UCSD-AML1 (cell line): ENCODE measurements around the gene GNAQ.
"Not testable (repeated sequence)": the region's sequence is repeated elsewhere in the genome, so short reads cannot be mapped to it uniquely, and the experiment has no call there.

Experiments used
- DNase-seq: peaks from one replicate; lab custom pipeline; 2025; ENCODE audit not compliant: unreplicated experiment; lab: John Stamatoyannopoulos, UW

Gene GNAQ

DNA sequence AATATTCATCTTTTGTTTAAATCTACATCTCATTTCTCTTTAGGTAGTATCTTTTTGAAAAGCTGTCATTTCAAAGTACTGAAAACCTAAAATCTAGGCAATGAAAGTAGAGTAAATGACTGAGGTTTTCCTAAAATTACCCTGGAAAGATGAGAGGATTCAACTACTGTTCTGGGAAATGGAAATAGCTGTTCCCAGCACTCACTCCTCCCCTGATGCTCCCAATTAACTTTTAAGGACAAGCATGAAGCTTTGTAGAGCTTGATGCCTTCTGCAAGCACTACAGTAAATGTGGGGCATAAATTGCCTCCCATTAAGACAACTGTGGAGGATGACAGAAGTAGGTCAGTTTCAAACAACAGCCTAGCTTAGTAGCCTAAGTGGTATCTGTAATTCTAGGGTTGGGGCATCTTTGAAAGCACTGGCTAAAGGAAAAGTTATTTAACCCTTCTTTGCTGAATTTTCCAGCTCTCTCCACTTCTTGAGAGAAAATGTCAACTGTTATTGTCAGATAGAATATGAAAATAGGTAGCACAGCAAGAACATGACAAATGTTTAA, 283.3 kb downstream of the GNAQ start:
- DNase-seq = no peak

- no peak for DNase-seq
Observed at GRCh38 chr9:77747163-77747562, 284.4 kb downstream of the GNAQ start.

- no peak for DNase-seq
Observed at GRCh38 chr9:77744841-77745430, 286.7 kb downstream of the GNAQ start.

DNA sequence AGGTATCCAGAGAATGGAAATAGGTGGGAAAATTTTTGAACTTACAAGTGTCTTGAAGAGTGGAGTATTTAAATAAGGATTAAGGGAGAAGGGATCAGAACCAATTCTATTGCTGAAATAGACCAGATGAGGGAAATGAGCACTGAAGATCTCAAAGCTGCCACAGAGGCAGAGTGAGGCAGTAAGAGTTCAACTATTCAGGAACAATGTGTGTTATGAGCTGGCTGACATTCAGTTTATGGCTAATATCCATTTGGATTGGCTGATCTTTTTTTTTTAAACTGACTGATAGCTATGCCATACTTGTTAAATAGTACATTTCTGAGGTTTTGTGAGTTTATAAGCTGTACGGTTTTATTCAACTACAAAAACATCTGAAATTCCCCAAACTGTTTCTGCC, 288.2 kb downstream of the GNAQ start:
- no peak for DNase-seq

- no peak for DNase-seq
Observed at GRCh38 chr9:77738932-77739331, 292.7 kb downstream of the GNAQ start.

DNA sequence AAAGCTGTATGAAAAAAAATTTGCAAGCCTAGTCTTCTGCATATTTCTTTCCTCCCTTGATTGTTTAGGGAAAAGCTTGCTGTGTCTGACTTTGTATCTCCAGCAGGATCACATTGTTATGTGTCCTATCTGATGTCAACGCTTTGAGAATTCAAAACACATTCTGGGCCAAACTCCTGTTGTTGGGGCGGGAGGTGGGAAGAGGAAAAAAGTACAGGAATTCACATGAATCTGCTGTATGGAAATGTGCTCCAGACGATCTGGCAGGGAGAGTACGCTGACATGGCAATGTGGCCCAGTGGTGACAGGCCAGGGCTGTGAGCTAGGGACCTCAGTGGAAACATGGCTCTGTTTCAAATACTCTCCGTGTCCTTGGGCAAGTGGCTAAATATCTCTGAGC, 296.1 kb downstream of the GNAQ start:
- DNase-seq = no peak

DNA sequence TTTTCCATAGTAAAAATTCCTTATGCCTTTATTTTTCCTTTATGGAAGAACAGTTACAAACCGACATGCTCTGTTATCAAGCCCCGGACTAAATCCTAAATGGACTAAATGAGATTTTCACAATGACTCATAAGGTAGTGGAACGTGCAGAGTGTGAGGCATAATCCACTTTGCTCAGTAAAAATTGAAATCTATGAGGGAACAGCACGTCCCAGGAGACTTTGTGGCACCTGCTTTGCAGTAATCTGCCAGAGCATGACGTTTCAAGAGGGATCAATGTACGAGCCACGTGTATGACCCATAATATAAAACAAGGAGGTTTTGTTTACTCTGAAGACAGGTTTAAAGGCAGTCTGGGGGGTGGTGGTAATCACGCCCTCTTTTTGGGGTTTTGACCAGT, 299.7 kb downstream of the GNAQ start:
- DNase-seq = no peak

- DNase-seq = no peak
Observed at GRCh38 chr9:77731008-77731698, 300.5 kb downstream of the GNAQ start.

GRCh38 chr9:77729177-77729576, 302.4 kb downstream of the GNAQ start:
- no peak for DNase-seq

GRCh38 chr9:77726814-77727213, 304.8 kb downstream of the GNAQ start:
- no peak for DNase-seq

- no peak for DNase-seq
Observed at GRCh38 chr9:77726289-77726688, 305.3 kb downstream of the GNAQ start.

GRCh38 chr9:77725820-77726219, 305.8 kb downstream of the GNAQ start:
- no peak for DNase-seq

GRCh38 chr9:77725046-77725694, 306.4 kb downstream of the GNAQ start:
- DNase-seq = no peak

GRCh38 chr9:77721156-77721555, 310.5 kb downstream of the GNAQ start:
- not testable (repeated sequence) for DNase-seq

GRCh38 chr9:77719321-77719720, 312.3 kb downstream of the GNAQ start:
- DNase-seq = no peak

DNA sequence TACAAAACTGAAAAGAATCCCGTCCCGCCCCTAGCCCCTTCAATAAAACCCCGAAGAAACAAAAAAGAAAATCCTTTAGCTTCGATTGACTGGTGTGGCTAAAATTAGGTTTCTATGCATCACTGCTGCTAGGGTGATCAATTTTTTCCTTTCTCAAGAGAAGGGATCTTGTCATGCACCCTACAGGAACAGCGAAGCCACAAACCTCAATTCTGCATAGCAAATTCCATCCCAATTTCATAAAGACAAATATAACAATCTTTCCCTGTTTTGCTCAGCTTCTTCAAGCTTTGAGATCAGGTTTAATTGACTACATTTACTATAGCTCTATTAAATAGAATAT, 313.3 kb downstream of the GNAQ start:
- DNase-seq = not testable (repeated sequence)

- not testable (repeated sequence) for DNase-seq
Observed at GRCh38 chr9:77717608-77718297, 313.9 kb downstream of the GNAQ start.

DNA sequence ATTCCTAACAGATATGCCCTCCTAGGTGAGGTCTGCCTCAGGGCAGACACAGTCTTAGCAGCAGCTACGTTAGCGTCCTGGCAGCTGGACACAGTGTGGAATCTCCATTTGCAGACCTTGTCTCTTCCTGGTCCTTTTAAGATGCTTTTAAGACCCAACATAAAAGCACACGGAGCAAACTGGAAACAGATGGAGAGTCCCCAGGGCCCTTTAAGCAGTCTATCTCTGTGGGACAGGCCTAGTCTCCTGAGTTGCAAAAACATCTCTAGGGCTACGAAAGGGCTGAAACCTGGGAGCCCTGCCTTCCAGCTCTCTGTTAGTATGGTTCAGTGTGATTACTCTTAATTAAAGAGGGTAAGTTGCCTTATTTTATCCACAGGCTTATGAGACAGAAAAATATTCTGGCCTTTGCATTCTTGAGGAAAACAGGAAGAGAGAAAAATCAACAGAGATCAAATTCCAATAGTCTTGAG, 317.5 kb downstream of the GNAQ start:
- no peak for DNase-seq

- DNase-seq = no peak
Observed at GRCh38 chr9:77712533-77713130, 319.0 kb downstream of the GNAQ start.

- DNase-seq = no peak
Observed at GRCh38 chr9:77710965-77711648, 320.5 kb downstream of the GNAQ start.

GRCh38 chr9:77710316-77710715, 321.3 kb downstream of the GNAQ start:
- no peak for DNase-seq
